ENCODE data around the gene PLXNA3. TPM values are rescaled to one million over a fixed set of nuclear protein-coding genes. Genes with fewer than 3 reads are reported as not detected.
A peak's percentile ranks its signal among the peaks of the same experiment; 100 is the strongest.

Gene PLXNA3
- total RNA-seq, 1 experiment from 2014 or later, result 36.3 TPM

DNA sequence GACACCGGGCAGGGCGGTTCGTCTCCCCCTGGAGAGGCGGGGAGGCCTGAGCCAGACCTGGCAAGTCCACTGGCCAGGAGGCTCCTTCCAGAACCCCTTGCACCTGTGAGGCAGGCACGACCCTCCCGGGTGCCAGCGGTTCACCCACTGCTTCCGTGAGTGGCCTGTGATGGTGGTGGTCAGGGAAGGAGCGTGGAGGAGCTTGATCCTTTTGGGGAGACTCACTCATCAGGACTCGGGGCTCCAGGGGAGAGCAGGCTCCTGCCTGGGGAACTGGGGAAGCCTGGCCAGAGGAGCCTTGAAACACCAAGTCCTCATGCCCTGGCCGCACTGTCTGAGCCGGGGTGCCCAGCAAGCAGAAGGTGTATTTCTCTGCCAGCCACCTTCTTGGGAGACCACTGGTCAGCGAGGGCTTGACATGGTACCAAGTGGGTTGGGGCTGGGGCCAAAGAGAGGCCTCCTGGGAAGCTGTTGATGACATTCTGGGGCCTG lies 13.3 kb upstream of the PLXNA3 start:
- no peaks in the 10 kb centered on the region for H3K79me2 ChIP-seq (ENCODE audit: insufficient read depth, low read length)
- H3K27me3 ChIP-seq (ENCODE audit: insufficient read depth, low read length), result no peaks in the 10 kb centered on the region
- no peak overlapping the region for H3K18ac ChIP-seq (ENCODE audit: insufficient read length, low read depth, low read length)
- H3K4ac ChIP-seq (ENCODE audit: low read depth, low read length), result no peak overlapping the region
- H2AFZ ChIP-seq (ENCODE audit: low read length), result no peak overlapping the region
- H3K4me3 Mint-ChIP-seq, result peak overlapping the region; percentile 44 to 63; a peak in 3 of 5 replicates
- no peak overlapping the region for H2AK5ac ChIP-seq (ENCODE audit: insufficient read length, low read length)
- no peak overlapping the region for H3K23ac ChIP-seq (ENCODE audit: insufficient read length, low read depth, low read length)
- H4K91ac ChIP-seq (ENCODE audit: insufficient read length, low read depth, low read length), result no peak overlapping the region
- H3K27ac Mint-ChIP-seq, result no peak overlapping the region
- H3T11ph ChIP-seq (ENCODE audit: low read length), result no peak overlapping the region
- H2BK15ac ChIP-seq (ENCODE audit: low read depth, low read length), result no peak overlapping the region
- H2BK12ac ChIP-seq (ENCODE audit: insufficient read length, low read depth, low read length), result no peak overlapping the region
- no peak overlapping the region for H3K27ac ChIP-seq (ENCODE audit: insufficient read length, low read depth, low read length)
- TF ChIP-seq, protein P1, sequence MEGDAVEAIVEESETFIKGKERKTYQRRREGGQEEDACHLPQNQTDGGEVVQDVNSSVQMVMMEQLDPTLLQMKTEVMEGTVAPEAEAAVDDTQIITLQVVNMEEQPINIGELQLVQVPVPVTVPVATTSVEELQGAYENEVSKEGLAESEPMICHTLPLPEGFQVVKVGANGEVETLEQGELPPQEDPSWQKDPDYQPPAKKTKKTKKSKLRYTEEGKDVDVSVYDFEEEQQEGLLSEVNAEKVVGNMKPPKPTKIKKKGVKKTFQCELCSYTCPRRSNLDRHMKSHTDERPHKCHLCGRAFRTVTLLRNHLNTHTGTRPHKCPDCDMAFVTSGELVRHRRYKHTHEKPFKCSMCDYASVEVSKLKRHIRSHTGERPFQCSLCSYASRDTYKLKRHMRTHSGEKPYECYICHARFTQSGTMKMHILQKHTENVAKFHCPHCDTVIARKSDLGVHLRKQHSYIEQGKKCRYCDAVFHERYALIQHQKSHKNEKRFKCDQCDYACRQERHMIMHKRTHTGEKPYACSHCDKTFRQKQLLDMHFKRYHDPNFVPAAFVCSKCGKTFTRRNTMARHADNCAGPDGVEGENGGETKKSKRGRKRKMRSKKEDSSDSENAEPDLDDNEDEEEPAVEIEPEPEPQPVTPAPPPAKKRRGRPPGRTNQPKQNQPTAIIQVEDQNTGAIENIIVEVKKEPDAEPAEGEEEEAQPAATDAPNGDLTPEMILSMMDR (conservative IDR thresholded peaks at IDR 0.05), result no peak
- H3K27me3 Mint-ChIP-seq (ENCODE audit: low read depth), result no peaks in the 10 kb centered on the region; the same call in none of the 2 replicates
- no peak overlapping the region for H4K8ac ChIP-seq (replicated peaks; ENCODE audit: insufficient read length, low read depth, low read length)
- H3K79me1 ChIP-seq (ENCODE audit: insufficient read depth, low read depth, low read length, poor library complexity, severe bottlenecking), result no peaks in the 10 kb centered on the region
- no peak overlapping the region for H3K56ac ChIP-seq (ENCODE audit: insufficient read length, low read depth, low read length)
- H2BK120ac ChIP-seq (ENCODE audit: low read depth, low read length, poor library complexity, severe bottlenecking), result no peak overlapping the region
- peaks cover 37% of the 10 kb centered on the region for H3K9me3 ChIP-seq (ENCODE audit: control insufficient read depth, low read depth, low read length)
- H3K23me2 ChIP-seq (ENCODE audit: insufficient read length, low read depth, low read length, poor library complexity, severe bottlenecking), result peaks cover 2% of the 10 kb centered on the region
- no peak overlapping the region for H2BK20ac ChIP-seq (ENCODE audit: low read depth, low read length, poor library complexity, severe bottlenecking)
- H3K4me1 ChIP-seq (ENCODE audit: insufficient read depth, low read length), result no peaks in the 10 kb centered on the region
- H3K9me3 Mint-ChIP-seq, result peaks cover 62 to 78% of the 10 kb centered on the region in 2 experiments
- peak overlapping the region; percentile 35 for H3K9ac ChIP-seq (ENCODE audit: extremely low read depth, insufficient read length, low read length)
- H4K20me1 ChIP-seq (ENCODE audit: control insufficient read depth, insufficient read depth, insufficient read length), result no peaks in the 10 kb centered on the region
- WGBS (ENCODE audit: extremely low coverage, insufficient read length, low lambda C conversion rate), result no CpG with 5 or more reads among the region's 13 CpGs
- H3K14ac ChIP-seq (ENCODE audit: insufficient read depth, low read length), result no peak overlapping the region
- H3K36me3 Mint-ChIP-seq (ENCODE audit: insufficient read depth in 1 of 3, low read depth in 3 of 3), result peaks cover 30 to 67% (median 59%) of the 10 kb centered on the region in 3 experiments
- peak overlapping the region; percentile 31 for H3K4me2 ChIP-seq (ENCODE audit: insufficient read depth, insufficient read length, low read length)
- no peak for DNase-seq
- H4K5ac ChIP-seq (ENCODE audit: insufficient read length, low read depth, low read length), result no peak overlapping the region
- peaks cover 3 to 5% of the 10 kb centered on the region in 2 experiments; a peak in 2 of 4 replicates for H3K4me1 Mint-ChIP-seq
- H2BK5ac ChIP-seq (ENCODE audit: insufficient read length, low read length), result no peak overlapping the region
